Measurements from ENCODE around the gene PGLYRP1. TPM values are rescaled to one million over a fixed set of nuclear protein-coding genes. Genes with fewer than 3 reads are reported as not detected.

Gene PGLYRP1, protein sequence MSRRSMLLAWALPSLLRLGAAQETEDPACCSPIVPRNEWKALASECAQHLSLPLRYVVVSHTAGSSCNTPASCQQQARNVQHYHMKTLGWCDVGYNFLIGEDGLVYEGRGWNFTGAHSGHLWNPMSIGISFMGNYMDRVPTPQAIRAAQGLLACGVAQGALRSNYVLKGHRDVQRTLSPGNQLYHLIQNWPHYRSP
- total RNA-seq = not detected

DNA sequence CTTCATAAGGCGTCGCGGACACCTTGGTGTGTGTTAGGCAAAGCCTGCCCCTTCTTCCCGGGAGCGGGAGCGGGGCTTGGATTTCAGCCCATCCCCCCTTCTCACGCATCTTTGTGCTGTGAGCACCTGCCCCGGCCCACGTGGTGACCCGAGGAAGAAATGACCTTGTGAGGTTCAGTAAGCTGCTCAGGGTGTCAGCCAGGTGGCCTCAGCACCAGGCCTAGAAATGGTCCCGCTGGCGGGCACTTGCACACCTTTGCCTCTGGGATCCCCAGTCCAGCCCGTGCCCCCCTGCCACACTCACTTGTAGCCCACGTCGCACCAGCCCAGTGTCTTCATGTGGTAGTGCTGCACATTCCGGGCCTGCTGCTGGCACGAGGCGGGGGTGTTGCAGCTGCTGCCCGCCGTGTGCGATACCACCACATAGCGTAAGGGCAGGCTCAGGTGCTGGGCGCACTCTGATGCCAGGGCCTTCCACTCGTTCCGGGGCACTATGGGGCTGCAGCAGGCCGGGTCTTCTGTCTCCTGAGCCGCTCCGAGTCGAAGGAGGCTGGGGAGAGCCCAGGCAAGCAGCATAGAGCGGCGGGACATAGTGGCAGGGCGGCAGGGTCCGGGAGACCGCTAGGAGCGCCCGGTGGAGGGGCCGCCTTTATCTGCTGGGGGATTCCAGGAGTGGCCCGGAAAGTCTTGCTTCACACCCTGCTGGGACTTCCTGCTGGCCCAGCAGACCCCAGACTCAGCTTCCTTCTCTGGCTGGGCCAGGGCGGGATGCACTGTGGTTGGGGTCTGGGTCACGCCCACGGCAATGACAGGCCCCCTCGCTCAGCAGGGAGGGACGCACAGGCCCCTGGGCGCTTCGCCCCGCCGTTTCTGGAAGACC lies at the start of gene PGLYRP1:
Gene PGLYRP1, minus strand, starts transcription at position 623 of the 880 bp plus-strand sequence. Its CDS starts 32 bp downstream, at position 591.
- ATAC-seq = no peak
- Histone ChIP-seq H3K27ac (no peak within 1 kb of the TSS), H3K9me3 (no peaks in the 10 kb centered on the region), H3K4me3 (no peak within 1 kb of the TSS), H3K27me3 (peaks cover 42 to 48% (median 43%) of the 10 kb centered on the region in 3 donors), H3K4me1 (no peaks in the 10 kb centered on the region), H3K36me3 (no peaks in the 10 kb centered on the region)
- intact Hi-C loops (cut with DNase I; ENCODE audit: low total_unique reads) = no loop called here
- in situ Hi-C loops (cut with MboI; ENCODE audit: low sequenced_read_pairs in 4 of 4) = loop anchor here in 1 of 4 donors (10.0 kb wide), 1 partner anchor 242 kb away; no protein-coding TSS in a partner anchor
- DNase-seq = no peak
- TF ChIP-seq POLR2A (IDR thresholded peaks at IDR 0.05) = no peak
- no peak for TF ChIP-seq CTCF (IDR thresholded peaks at IDR 0.05 in 4 of 5, conservative IDR thresholded peaks at IDR 0.05 in 1 of 5)

GRCh38 chr19:46069806-46070341 lies 47.0 kb upstream of the PGLYRP1 start:
- in situ Hi-C loops (cut with MboI; ENCODE audit: low sequenced_read_pairs in 4 of 4) (no loop called here), intact Hi-C loops (cut with DNase I; ENCODE audit: low total_unique reads) (no loop called here)
- H3K27me3 ChIP-seq = peaks cover 7 to 16% (median 16%) of the 10 kb centered on the region in 3 donors
- no peak for DNase-seq
- no peaks in the 10 kb centered on the region for H3K4me1 ChIP-seq
- H3K36me3 ChIP-seq = no peaks in the 10 kb centered on the region
- ATAC-seq = no peak
- H3K4me3 ChIP-seq = no peak overlapping the region
- H3K9me3 ChIP-seq = no peaks in the 10 kb centered on the region
- no peak overlapping the region for H3K27ac ChIP-seq
- TF ChIP-seq CTCF (IDR thresholded peaks at IDR 0.05 in 4 of 5, conservative IDR thresholded peaks at IDR 0.05 in 1 of 5) (no peak), POLR2A (IDR thresholded peaks at IDR 0.05) (no peak)

- no peak for DNase-seq
- H3K9me3 ChIP-seq = no peaks in the 10 kb centered on the region
- TF ChIP-seq POLR2A (IDR thresholded peaks at IDR 0.05) (no peak), CTCF (IDR thresholded peaks at IDR 0.05 in 4 of 5, conservative IDR thresholded peaks at IDR 0.05 in 1 of 5) (no peak)
- ATAC-seq = no peak
- intact Hi-C loops (cut with DNase I; ENCODE audit: low total_unique reads) = no loop called here
- H3K36me3 ChIP-seq = no peaks in the 10 kb centered on the region
- no peak overlapping the region for H3K27ac ChIP-seq
- H3K4me3 ChIP-seq = no peak overlapping the region
- no peaks in the 10 kb centered on the region for H3K4me1 ChIP-seq
- in situ Hi-C loops (cut with MboI; ENCODE audit: low sequenced_read_pairs in 4 of 4) = no loop called here
- H3K27me3 ChIP-seq = peaks cover 0 to 17% (median 11%) of the 10 kb centered on the region in 3 donors
Observed at GRCh38 chr19:46068345-46069258, 45.7 kb upstream of the PGLYRP1 start.

- TF ChIP-seq POLR2A (IDR thresholded peaks at IDR 0.05) (no peak), CTCF (IDR thresholded peaks at IDR 0.05 in 4 of 5, conservative IDR thresholded peaks at IDR 0.05 in 1 of 5) (no peak)
- Histone ChIP-seq H3K36me3 (no peaks in the 10 kb centered on the region), H3K4me3 (no peak overlapping the region), H3K4me1 (no peaks in the 10 kb centered on the region), H3K27me3 (peaks cover 0 to 17% (median 11%) of the 10 kb centered on the region in 3 donors), H3K27ac (no peak overlapping the region), H3K9me3 (no peaks in the 10 kb centered on the region)
- no peak for ATAC-seq
- no peak for DNase-seq
- in situ Hi-C loops (cut with MboI; ENCODE audit: low sequenced_read_pairs in 4 of 4) = no loop called here
- intact Hi-C loops (cut with DNase I; ENCODE audit: low total_unique reads) = no loop called here
Observed at GRCh38 chr19:46067691-46068090, 44.8 kb upstream of the PGLYRP1 start.
